B cell (primary cell): Measurements from ENCODE around the gene CAPZB.

Experiments
- CTCF ChIP-seq: fragments of 200-600 bp; IDR thresholded peaks from one replicate; pipeline ENCODE4 v1.8.0; 2022; ENCODE audit warnings: antibody characterized with exemption, mild to moderate bottlenecking
- EZH2 ChIP-seq: IDR thresholded peaks from 2 replicates; pipeline ENCODE4 v1.6.1; 2012; ENCODE audit warnings: borderline replicate concordance, low read depth, mild to moderate bottlenecking, moderate library complexity, low read length; ENCODE audit not compliant: insufficient read depth, poor library complexity, severe bottlenecking

- TF ChIP-seq EZH2 (no peak), CTCF (no peak)
These were observed 92.3 kb downstream of the CAPZB start for GRCh38 chr1:19393046-19393445.
